ENCODE data around the gene CA10. TPM values are rescaled to one million over a fixed set of nuclear protein-coding genes. Genes with fewer than 3 reads are reported as not detected.

Gene CA10
- polyA plus RNA-seq, 4 donors, result 0.19 to 0.31 TPM; not detected in 2

DNA sequence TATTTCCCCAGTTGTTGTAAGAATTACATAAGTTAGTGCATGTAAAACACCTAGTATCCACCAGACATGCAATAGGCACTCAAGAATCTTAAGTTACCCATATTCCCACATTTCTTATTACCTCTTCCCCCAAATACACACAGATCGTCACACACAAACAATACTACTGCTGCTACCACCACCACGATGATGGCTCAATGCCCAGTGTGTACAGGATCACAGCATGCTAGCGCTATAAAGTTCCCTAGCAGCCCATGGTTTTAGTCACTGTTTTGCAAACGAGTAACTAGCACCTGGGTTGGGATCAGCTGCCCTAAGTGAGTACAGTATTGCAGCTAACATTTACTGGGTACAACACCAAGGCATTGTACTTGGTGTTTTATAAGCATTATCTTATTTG is 486.4 kb downstream of the CA10 start:
- Histone ChIP-seq H3K4me1 (ENCODE audit: control insufficient read depth in 3 of 3, insufficient read depth in 2 of 3, low read depth in 1 of 3, low read length in 2 of 3) (no peaks in the 10 kb centered on the region), H3K27ac (ENCODE audit: low read depth in 1 of 3, low read length in 2 of 3) (no peak overlapping the region), H3K27me3 (ENCODE audit: control insufficient read depth in 3 of 3, insufficient read depth in 3 of 3, low read length in 3 of 3) (no peaks in the 10 kb centered on the region), H3K36me3 (ENCODE audit: control insufficient read depth in 3 of 3, insufficient read depth in 2 of 3, low read depth in 1 of 3, low read length in 3 of 3) (no peaks in the 10 kb centered on the region), H3K9me3 (ENCODE audit: control insufficient read depth in 2 of 2, insufficient read depth in 1 of 2, low read depth in 1 of 2, low read length in 1 of 2) (peaks cover 0 to 10% of the 10 kb centered on the region in 2 donors), H3K4me3 (ENCODE audit: low read depth in 1 of 3, low read length in 3 of 3) (no peak overlapping the region)
- whole genome bisulfite sequencing, 3 donors, result 52 to 66% (median 57%) methylated on average over 4 of the region's 4 CpGs
- FAIRE-seq (no peak), DNase-seq (no peak)

DNA sequence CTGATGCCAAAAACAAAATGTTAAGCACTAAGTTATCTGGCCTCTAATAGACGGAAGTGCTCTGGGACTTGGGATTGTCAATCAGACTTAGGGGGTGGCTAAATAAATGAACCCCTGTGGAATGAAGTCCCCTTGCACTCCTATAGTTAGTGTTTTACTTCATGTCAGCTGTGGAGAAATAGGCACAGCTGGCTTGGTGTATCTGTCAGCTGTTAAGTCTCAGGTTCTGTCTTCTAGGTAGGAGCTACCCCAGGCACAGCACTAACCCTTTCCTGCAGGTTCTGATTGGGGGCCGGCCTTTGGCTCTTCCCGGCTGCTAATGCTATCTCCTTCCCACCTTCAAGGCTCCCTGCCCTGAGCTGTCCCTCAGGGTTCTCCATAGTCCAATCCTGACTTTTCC is 487.6 kb downstream of the CA10 start:
- 68 to 80% (median 78%) methylated on average over 3 of the region's 3 CpGs for WGBS, 3 donors

DNA sequence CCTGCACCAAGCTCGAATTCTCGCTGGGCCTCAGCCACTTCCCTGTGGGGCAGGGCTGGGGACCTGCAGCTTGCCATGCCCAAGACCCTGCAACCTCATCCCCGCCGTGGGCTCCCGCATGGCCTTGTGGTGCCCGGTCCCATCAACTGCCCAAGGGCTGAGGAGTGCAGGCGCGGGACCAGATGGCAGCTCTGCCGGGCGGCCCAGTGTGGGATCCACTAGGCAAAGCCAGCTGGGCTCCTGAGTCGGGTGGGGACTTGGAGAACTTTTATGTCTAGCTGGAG is 489.6 kb downstream of the CA10 start:
- Histone ChIP-seq H3K9me3 (ENCODE audit: control insufficient read depth in 2 of 2, insufficient read depth in 1 of 2, low read depth in 1 of 2, low read length in 1 of 2) (peaks cover 0 to 10% of the 10 kb centered on the region in 2 donors), H3K36me3 (ENCODE audit: control insufficient read depth in 3 of 3, insufficient read depth in 2 of 3, low read depth in 1 of 3, low read length in 3 of 3) (no peaks in the 10 kb centered on the region), H3K27me3 (ENCODE audit: control insufficient read depth in 3 of 3, insufficient read depth in 3 of 3, low read length in 3 of 3) (no peaks in the 10 kb centered on the region), H3K27ac (ENCODE audit: low read depth in 1 of 3, low read length in 2 of 3) (no peak overlapping the region), H3K4me3 (ENCODE audit: low read depth in 1 of 3, low read length in 3 of 3) (no peak overlapping the region), H3K4me1 (ENCODE audit: control insufficient read depth in 3 of 3, insufficient read depth in 2 of 3, low read depth in 1 of 3, low read length in 2 of 3) (no peaks in the 10 kb centered on the region)
- no peak for FAIRE-seq
- DNase-seq, result no peak
- 85 to 94% (median 90%) methylated on average over 11 of the region's 11 CpGs for WGBS, 3 donors

More for the DNA sequence above, 487.6 kb downstream of the CA10 start:
- H3K4me3 ChIP-seq (ENCODE audit: low read depth in 1 of 3, low read length in 3 of 3), result no peak overlapping the region
- no peaks in the 10 kb centered on the region for H3K36me3 ChIP-seq (ENCODE audit: control insufficient read depth in 3 of 3, insufficient read depth in 2 of 3, low read depth in 1 of 3, low read length in 3 of 3)
- peaks cover 0 to 10% of the 10 kb centered on the region in 2 donors for H3K9me3 ChIP-seq (ENCODE audit: control insufficient read depth in 2 of 2, insufficient read depth in 1 of 2, low read depth in 1 of 2, low read length in 1 of 2)
- no peak for DNase-seq
- H3K27ac ChIP-seq (ENCODE audit: low read depth in 1 of 3, low read length in 2 of 3), result no peak overlapping the region
- H3K4me1 ChIP-seq (ENCODE audit: control insufficient read depth in 3 of 3, insufficient read depth in 2 of 3, low read depth in 1 of 3, low read length in 2 of 3), result no peaks in the 10 kb centered on the region
- FAIRE-seq, result no peak
- H3K27me3 ChIP-seq (ENCODE audit: control insufficient read depth in 3 of 3, insufficient read depth in 3 of 3, low read length in 3 of 3), result no peaks in the 10 kb centered on the region

DNA sequence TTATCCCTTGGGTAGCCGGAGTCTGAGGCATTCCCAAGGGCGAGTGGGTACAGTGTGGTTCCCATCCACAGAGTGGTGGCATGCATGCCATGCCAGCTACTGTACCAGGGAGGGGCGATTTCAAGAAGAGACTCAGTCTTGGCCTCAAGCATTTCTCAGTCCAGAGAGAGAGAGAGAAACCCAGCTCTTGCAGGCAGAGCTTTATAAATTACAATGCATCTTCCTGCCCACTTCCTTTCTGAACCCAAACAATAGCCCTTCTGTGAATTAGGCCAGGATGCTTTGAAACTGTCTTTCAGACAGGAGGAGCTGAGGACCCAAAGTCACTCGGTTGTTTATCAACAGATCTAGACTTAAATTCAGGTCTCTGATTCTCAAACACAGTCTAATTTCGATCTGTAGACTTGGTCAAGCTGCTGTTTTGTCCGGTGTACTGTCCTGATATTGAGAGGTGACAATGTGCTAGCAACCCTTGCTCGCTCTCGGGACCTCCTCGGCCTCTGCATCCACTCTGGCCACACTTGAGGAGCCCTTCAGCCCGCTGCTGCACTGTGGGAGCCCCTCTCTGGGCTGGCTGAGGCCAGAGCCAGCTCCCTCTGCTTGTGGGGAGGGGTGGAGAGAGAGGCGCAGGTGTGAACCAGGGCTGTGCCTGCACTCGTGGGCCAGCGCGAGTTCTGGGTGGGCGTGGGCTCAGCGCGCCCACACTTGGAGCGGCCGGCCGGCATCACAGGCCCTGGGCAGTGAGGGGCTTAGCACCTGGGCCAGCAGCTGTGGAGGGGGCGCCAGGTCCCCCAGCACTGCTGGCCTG is 490.2 kb downstream of the CA10 start:
- Histone ChIP-seq H3K9me3 (ENCODE audit: control insufficient read depth in 2 of 2, insufficient read depth in 1 of 2, low read depth in 1 of 2, low read length in 1 of 2) (peaks cover 0 to 10% of the 10 kb centered on the region in 2 donors), H3K4me1 (ENCODE audit: control insufficient read depth in 3 of 3, insufficient read depth in 2 of 3, low read depth in 1 of 3, low read length in 2 of 3) (no peaks in the 10 kb centered on the region), H3K27ac (ENCODE audit: low read depth in 1 of 3, low read length in 2 of 3) (no peak overlapping the region), H3K36me3 (ENCODE audit: control insufficient read depth in 3 of 3, insufficient read depth in 2 of 3, low read depth in 1 of 3, low read length in 3 of 3) (no peaks in the 10 kb centered on the region), H3K4me3 (ENCODE audit: low read depth in 1 of 3, low read length in 3 of 3) (no peak overlapping the region), H3K27me3 (ENCODE audit: control insufficient read depth in 3 of 3, insufficient read depth in 3 of 3, low read length in 3 of 3) (no peaks in the 10 kb centered on the region)
- DNase-seq, result no peak
- FAIRE-seq, result no peak
- 74 to 81% (median 80%) methylated on average over 20 to 21 of the region's 21 CpGs for WGBS, 3 donors

DNA sequence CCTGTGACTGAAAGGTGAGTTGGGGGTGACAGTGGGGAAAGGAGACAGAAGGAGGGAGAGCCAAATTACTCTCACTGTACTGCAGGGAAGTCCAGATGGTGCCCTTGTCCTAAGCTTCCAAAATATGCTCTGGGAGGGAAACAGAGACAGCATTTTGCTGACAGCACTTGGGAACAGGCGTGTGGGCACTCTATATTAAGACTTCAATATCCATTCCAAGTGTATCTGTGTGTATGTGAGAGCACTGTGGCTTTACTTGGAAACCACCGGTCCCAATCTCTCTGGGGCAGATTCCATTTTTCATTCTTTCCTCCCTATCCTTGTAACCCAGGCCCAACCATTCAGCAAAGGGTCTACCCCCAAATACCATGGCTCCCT is 490.8 kb downstream of the CA10 start:
- no peak for FAIRE-seq
- peaks cover 0 to 10% of the 10 kb centered on the region in 2 donors for H3K9me3 ChIP-seq (ENCODE audit: control insufficient read depth in 2 of 2, insufficient read depth in 1 of 2, low read depth in 1 of 2, low read length in 1 of 2)
- H3K27me3 ChIP-seq (ENCODE audit: control insufficient read depth in 3 of 3, insufficient read depth in 3 of 3, low read length in 3 of 3), result no peaks in the 10 kb centered on the region
- DNase-seq, result no peak
- no peaks in the 10 kb centered on the region for H3K36me3 ChIP-seq (ENCODE audit: control insufficient read depth in 3 of 3, insufficient read depth in 2 of 3, low read depth in 1 of 3, low read length in 3 of 3)
- H3K27ac ChIP-seq (ENCODE audit: low read depth in 1 of 3, low read length in 2 of 3), result no peak overlapping the region
- 70 to 73% (median 70%) methylated on average over 2 of the region's 2 CpGs for WGBS, 3 donors
- H3K4me1 ChIP-seq (ENCODE audit: control insufficient read depth in 3 of 3, insufficient read depth in 2 of 3, low read depth in 1 of 3, low read length in 2 of 3), result no peaks in the 10 kb centered on the region
- no peak overlapping the region for H3K4me3 ChIP-seq (ENCODE audit: low read depth in 1 of 3, low read length in 3 of 3)

DNA sequence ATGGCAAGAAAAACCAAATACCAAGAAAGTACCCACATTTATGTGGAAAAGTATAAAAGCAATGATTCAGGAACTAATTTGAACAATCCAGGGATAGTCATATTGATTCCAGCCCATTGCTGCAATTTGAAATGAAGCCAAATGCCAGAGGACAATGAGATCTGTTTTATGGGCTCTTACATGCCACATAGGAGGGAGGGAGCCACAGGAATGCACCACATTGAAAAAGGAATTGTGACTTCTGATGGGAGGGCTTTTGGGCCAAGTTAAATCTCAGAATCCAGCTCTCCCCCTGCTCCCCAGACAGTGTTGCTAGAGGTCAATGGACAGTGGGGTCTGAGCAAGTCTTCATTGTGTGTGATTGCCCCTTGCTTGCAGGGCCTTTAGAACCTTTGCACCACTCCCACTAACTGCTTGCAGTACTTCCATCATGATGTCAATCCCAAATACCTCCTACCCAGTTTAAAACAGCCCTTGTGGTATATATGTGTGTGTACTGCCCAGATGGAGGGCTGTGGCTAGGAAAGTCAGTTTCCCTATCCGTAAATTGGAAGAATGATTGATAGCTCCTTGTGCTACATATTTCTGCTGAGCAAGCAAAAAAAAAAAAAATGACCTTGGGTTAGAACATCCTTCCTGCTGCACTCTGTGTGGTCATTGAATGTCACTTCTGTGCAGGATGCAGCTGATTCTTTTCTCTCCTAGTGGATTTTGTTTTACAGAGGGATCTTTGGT is 491.4 kb downstream of the CA10 start:
- Histone ChIP-seq H3K4me1 (ENCODE audit: control insufficient read depth in 3 of 3, insufficient read depth in 2 of 3, low read depth in 1 of 3, low read length in 2 of 3) (no peaks in the 10 kb centered on the region), H3K27ac (ENCODE audit: low read depth in 1 of 3, low read length in 2 of 3) (no peak overlapping the region), H3K36me3 (ENCODE audit: control insufficient read depth in 3 of 3, insufficient read depth in 2 of 3, low read depth in 1 of 3, low read length in 3 of 3) (no peaks in the 10 kb centered on the region), H3K27me3 (ENCODE audit: control insufficient read depth in 3 of 3, insufficient read depth in 3 of 3, low read length in 3 of 3) (no peaks in the 10 kb centered on the region), H3K9me3 (ENCODE audit: control insufficient read depth in 2 of 2, insufficient read depth in 1 of 2, low read depth in 1 of 2, low read length in 1 of 2) (peaks cover 0 to 10% of the 10 kb centered on the region in 2 donors), H3K4me3 (ENCODE audit: low read depth in 1 of 3, low read length in 3 of 3) (no peak overlapping the region)
- no peak for DNase-seq
- FAIRE-seq, result no peak
- 57 to 77% (median 75%) methylated on average over 1 of the region's 1 CpG for WGBS, 3 donors

DNA sequence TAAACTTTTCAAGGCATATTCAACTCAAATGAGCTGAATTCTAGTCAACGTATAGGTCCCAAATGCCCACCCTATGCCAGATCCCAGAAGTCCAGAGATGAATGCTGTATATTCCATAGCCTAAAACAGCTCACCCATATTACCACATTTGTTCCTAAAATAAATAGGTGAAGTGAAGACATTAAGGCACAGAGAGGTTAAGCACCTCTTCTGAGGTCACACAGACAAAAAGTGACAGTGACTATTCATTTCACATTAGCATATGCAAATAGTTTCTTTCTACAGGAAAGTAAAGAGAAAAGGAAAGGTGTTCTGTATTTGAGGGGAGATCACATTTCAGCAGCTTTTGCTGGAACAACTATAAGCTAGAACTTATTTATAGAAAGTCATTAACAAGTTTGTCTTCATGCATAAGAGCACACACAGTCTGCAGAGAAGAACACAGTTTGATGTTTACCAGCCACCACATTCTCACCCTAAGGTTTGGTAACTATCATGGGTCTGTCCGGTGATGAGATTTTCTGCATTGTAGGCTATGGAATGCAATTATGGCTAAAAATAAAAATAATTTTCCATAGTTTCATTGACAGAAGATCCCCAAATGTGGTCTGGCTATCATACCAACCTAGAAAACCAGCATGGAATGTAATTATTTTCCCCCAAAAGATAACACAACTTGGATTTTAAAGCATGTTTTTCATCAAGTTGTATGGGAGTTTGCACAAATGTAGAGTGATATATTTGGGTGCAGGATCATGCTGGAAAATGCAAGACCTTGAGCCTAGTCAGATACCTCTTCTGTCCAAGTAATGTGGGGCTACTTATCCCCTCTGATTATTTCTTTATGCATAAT is 496.1 kb downstream of the CA10 start:
- H3K4me1 ChIP-seq (ENCODE audit: control insufficient read depth in 3 of 3, insufficient read depth in 2 of 3, low read depth in 1 of 3, low read length in 2 of 3), result no peaks in the 10 kb centered on the region
- no peak overlapping the region for H3K4me3 ChIP-seq (ENCODE audit: low read depth in 1 of 3, low read length in 3 of 3)
- no peak for DNase-seq
- no peaks in the 10 kb centered on the region for H3K36me3 ChIP-seq (ENCODE audit: control insufficient read depth in 3 of 3, insufficient read depth in 2 of 3, low read depth in 1 of 3, low read length in 3 of 3)
- H3K9me3 ChIP-seq (ENCODE audit: control insufficient read depth in 2 of 2, insufficient read depth in 1 of 2, low read depth in 1 of 2, low read length in 1 of 2), result no peaks in the 10 kb centered on the region
- 74 to 77% (median 76%) methylated on average over 2 of the region's 2 CpGs for WGBS, 3 donors
- H3K27ac ChIP-seq (ENCODE audit: low read depth in 1 of 3, low read length in 2 of 3), result no peak overlapping the region
- FAIRE-seq, result no peak
- no peaks in the 10 kb centered on the region for H3K27me3 ChIP-seq (ENCODE audit: control insufficient read depth in 3 of 3, insufficient read depth in 3 of 3, low read length in 3 of 3)

DNA sequence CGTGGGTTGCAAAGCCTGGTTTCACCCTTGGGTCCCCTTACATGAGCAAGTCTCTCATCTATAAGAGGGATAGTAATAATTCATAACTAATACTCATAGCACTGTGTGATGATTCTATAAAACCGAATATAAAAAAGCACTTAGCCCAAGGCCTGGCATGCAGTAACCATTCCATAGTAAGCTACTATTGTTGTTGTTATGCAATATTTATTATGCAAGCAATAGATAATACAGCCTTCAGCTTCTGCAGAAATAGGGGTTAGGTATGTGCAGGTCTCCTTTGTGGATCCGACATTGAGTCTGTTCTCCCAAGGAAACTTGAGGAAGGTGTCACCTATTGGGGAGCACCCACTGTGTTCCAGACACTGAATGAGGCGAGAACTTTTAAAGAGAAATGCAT is 497.1 kb downstream of the CA10 start:
- no peak for FAIRE-seq
- no peak overlapping the region for H3K4me3 ChIP-seq (ENCODE audit: low read depth in 1 of 3, low read length in 3 of 3)
- no peaks in the 10 kb centered on the region for H3K9me3 ChIP-seq (ENCODE audit: control insufficient read depth in 2 of 2, insufficient read depth in 1 of 2, low read depth in 1 of 2, low read length in 1 of 2)
- 56 to 71% (median 70%) methylated on average over 4 of the region's 4 CpGs for WGBS, 3 donors
- no peaks in the 10 kb centered on the region for H3K4me1 ChIP-seq (ENCODE audit: control insufficient read depth in 3 of 3, insufficient read depth in 2 of 3, low read depth in 1 of 3, low read length in 2 of 3)
- no peaks in the 10 kb centered on the region for H3K36me3 ChIP-seq (ENCODE audit: control insufficient read depth in 3 of 3, insufficient read depth in 2 of 3, low read depth in 1 of 3, low read length in 3 of 3)
- no peak overlapping the region for H3K27ac ChIP-seq (ENCODE audit: low read depth in 1 of 3, low read length in 2 of 3)
- no peak for DNase-seq
- no peaks in the 10 kb centered on the region for H3K27me3 ChIP-seq (ENCODE audit: control insufficient read depth in 3 of 3, insufficient read depth in 3 of 3, low read length in 3 of 3)
